Lower lobe of right lung (tissue), 2 donors: ENCODE measurements around the gene TOMM20. TPM values are rescaled to one million over a fixed set of nuclear protein-coding genes. Genes with fewer than 3 reads are reported as not detected.

Experiments
- ATAC-seq, 2 donors: fragments of 200-7000 bp; cut with Tn5 transposase; one replicate each; pipeline ENCODE4 v1.9.1; 2020 to 2022; ENCODE audit warnings: mild to moderate bottlenecking in 2 of 2, moderate library complexity in 2 of 2
- DNase-seq: peaks from one replicate; pipeline ENCODE4 v3.0.0-alpha.2; 2020
- H3K27ac ChIP-seq: fragments of 200-600 bp; one replicate; pipeline ENCODE4 v1.8.0; 2022
- H3K27me3 ChIP-seq: fragments of 200-600 bp; one replicate; pipeline ENCODE4 v1.8.0; 2022; ENCODE audit warnings: low read depth
- H3K36me3 ChIP-seq: fragments of 200-600 bp; one replicate; pipeline ENCODE4 v1.8.0; 2022; ENCODE audit warnings: mild to moderate bottlenecking
- H3K4me1 ChIP-seq: fragments of 200-600 bp; one replicate; pipeline ENCODE4 v1.8.0; 2022
- H3K4me3 ChIP-seq: fragments of 200-600 bp; one replicate; pipeline ENCODE4 v1.8.0; 2022; ENCODE audit warnings: mild to moderate bottlenecking
- H3K9me3 ChIP-seq: fragments of 200-600 bp; one replicate; pipeline ENCODE4 v1.8.0; 2022
- CTCF ChIP-seq: fragments of 200-600 bp; IDR thresholded peaks from one replicate; pipeline ENCODE4 v1.8.0; 2022; ENCODE audit warnings: antibody characterized with exemption, mild to moderate bottlenecking
- intact Hi-C: fragments of 100-400 bp; cut with DNase I; formaldehyde crosslinking; loops from one replicate; pipeline ENCODE4 v1.11.0; 2022
- total RNA-seq: library from RNA; stranded (reverse); fragmentation: NEBNext Ultra II Directional; extraction: Animal tissue kit (Norgen Biotek cat#: 25700); gene quantifications from one replicate; pipeline ENCODE4 v1.2.1, GENCODE V29; 2021
- donor health status: DM: no; HTN: yes; CAD: no; lungs with severe emphysema.

Gene TOMM20
- total RNA-seq, 1 donor from 2014 or later = 88.4 TPM

- Histone ChIP-seq H3K27me3 (no peaks in the 10 kb centered on the region), H3K27ac (peak overlapping the region; percentile 53), H3K36me3 (no peaks in the 10 kb centered on the region), H3K4me3 (no peak overlapping the region), H3K9me3 (no peaks in the 10 kb centered on the region), H3K4me1 (peaks cover 80% of the 10 kb centered on the region)
- intact Hi-C loops = loop anchor here (10.0 kb wide), 1 partner anchor 474 kb away; no protein-coding TSS in a partner anchor
- DNase-seq (peak; percentile 14), ATAC-seq (no peak)
- no peak for TF ChIP-seq CTCF
Observed at GRCh38 chr1:235078480-235079381, 49.9 kb downstream of the TOMM20 start.

- Histone ChIP-seq H3K4me3 (no peak overlapping the region), H3K36me3 (no peaks in the 10 kb centered on the region), H3K9me3 (no peaks in the 10 kb centered on the region), H3K27ac (peak overlapping the region; percentile 84), H3K27me3 (no peaks in the 10 kb centered on the region), H3K4me1 (peaks cover 80% of the 10 kb centered on the region)
- ATAC-seq (no peak), DNase-seq (peak; percentile 63)
- TF ChIP-seq CTCF = no peak
- intact Hi-C loops = loop anchor here (10.0 kb wide), 1 partner anchor 473 kb away; no protein-coding TSS in a partner anchor
Observed at GRCh38 chr1:235077571-235078479, 50.8 kb downstream of the TOMM20 start.

- H3K36me3 ChIP-seq = no peaks in the 10 kb centered on the region
- peak overlapping the region; percentile 84 for H3K27ac ChIP-seq
- H3K9me3 ChIP-seq = no peaks in the 10 kb centered on the region
- intact Hi-C loops = loop anchor here (10.0 kb wide), 1 partner anchor 472 kb away; no protein-coding TSS in a partner anchor
- no peak overlapping the region for H3K4me3 ChIP-seq
- no peaks in the 10 kb centered on the region for H3K27me3 ChIP-seq
- peak; percentile 13 for DNase-seq
- TF ChIP-seq CTCF = no peak
- ATAC-seq = no peak
- H3K4me1 ChIP-seq = peaks cover 80% of the 10 kb centered on the region
Observed at GRCh38 chr1:235077163-235077540, 51.5 kb downstream of the TOMM20 start.

- Histone ChIP-seq H3K4me1 (peaks cover 80% of the 10 kb centered on the region), H3K36me3 (no peaks in the 10 kb centered on the region), H3K9me3 (no peaks in the 10 kb centered on the region), H3K4me3 (no peak overlapping the region), H3K27me3 (no peaks in the 10 kb centered on the region), H3K27ac (peak overlapping the region; percentile 84)
- TF ChIP-seq CTCF = no peak
- ATAC-seq (no peak), DNase-seq (peak; percentile 17)
- intact Hi-C loops = loop anchor here (10.0 kb wide), 1 partner anchor 472 kb away; no protein-coding TSS in a partner anchor
Observed at GRCh38 chr1:235076504-235077162, 52.0 kb downstream of the TOMM20 start.
